ENCODE data around the gene GABRP.

GABRP gene

GRCh38 chr5:170769246-170769645 is 14.3 kb upstream of the GABRP start:
- no peak for DNase-seq (ENCODE audit: insufficient read length, low spot score)
- TF ChIP-seq CTCF (IDR thresholded peaks at IDR 0.05; ENCODE audit: insufficient read depth, missing control alignments), result no peak
- FAIRE-seq, result no peak

DNA sequence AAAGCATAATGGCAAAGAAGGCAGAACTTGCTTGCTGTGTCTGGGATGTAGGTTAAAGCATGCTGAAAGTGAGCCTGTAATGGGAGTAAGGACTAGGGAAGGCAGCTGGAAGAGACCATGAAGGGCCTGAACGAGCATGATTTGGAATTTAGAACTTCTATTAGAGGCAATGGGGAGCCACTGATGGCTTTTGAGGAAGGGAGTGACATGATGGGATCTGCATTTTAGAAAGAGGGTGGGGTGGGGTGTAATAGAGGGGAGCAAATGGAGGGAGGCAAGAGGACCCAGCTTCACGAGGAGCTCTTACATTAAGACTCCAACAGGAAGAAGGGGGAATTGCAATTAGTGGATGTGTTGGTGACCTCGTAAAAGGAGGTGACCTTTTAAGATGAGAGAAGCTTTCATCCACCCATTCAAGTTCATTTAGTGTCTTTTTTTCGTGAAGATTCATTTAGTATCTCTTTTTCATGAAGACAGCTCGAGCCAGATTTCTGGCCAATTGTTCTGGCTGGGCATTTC is 13.6 kb upstream of the GABRP start:
- no peak for TF ChIP-seq CTCF (IDR thresholded peaks at IDR 0.05; ENCODE audit: insufficient read depth, missing control alignments)
- DNase-seq (ENCODE audit: insufficient read length, low spot score), result no peak
- FAIRE-seq, result no peak

DNA sequence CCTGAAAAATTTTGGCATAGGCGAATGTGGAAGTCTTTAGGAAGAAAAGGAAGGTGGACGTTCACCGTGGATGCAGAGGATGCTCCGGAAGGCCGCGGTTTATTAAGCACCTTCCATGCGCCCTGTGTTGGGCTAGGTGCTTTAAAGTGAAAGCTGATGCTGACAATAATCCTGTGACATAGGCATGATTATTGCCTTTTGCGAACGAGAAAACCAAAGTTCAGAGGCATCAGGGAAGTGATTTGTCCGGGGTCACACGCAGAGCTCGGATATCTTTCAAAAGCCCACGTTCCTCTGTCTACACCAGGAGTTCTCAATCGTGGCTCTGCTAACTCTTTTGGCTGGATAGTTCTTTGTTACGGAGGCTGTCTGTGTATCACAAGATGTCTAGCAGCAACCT is 12.0 kb upstream of the GABRP start:
- no peak for FAIRE-seq

GRCh38 chr5:170773024-170773985 is 10.2 kb upstream of the GABRP start:
- DNase-seq (ENCODE audit: insufficient read length, low spot score), result no peak
- no peak for TF ChIP-seq CTCF (IDR thresholded peaks at IDR 0.05; ENCODE audit: insufficient read depth, missing control alignments)
- no peak for FAIRE-seq

More for the DNA sequence above, 12.0 kb upstream of the GABRP start:
- TF ChIP-seq CTCF (IDR thresholded peaks at IDR 0.05; ENCODE audit: insufficient read depth, missing control alignments), result no peak
- DNase-seq (ENCODE audit: insufficient read length, low spot score), result no peak

DNA sequence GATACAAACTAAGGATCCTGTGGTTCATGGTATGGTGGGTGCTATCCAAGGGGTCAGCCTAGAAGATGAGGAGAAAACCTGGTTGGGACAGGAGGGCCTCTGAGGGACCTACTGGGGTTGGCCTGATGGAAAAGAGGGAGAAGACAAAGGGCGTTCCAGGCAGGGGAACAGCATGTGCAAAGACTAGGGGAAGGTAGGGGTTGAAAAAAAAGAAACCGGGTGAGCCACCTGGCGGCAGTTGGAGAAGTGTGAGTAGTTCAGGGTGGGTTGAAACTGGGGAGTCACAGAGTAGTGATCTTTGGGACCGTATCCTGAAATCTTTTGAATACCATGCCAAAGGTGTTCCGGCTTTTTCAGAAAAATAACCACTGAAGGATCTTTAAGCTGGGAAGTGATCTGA is 8.7 kb upstream of the GABRP start:
- FAIRE-seq, result no peak
- no peak for TF ChIP-seq CTCF (IDR thresholded peaks at IDR 0.05; ENCODE audit: insufficient read depth, missing control alignments)
- no peak for DNase-seq (ENCODE audit: insufficient read length, low spot score)

DNA sequence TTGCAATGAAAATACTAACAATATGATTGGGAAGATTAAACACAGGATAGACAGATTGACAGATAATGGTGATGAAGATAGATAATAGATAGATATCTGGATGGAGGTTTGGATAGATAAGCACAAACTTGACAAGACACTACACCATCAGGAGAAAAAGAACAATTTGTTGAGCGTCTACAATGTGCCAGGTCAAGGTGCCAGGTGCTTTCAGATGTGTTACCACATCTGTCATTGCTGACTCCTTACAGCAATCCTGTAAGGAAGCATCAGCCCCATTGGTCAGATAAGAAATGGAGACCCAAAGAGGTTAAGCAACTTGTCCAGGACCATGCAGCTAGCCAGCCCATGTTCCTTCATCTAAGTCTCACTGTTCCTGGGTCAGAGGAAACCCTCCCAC is 1.6 kb upstream of the GABRP start:
- TF ChIP-seq CTCF (IDR thresholded peaks at IDR 0.05; ENCODE audit: insufficient read depth, missing control alignments), result no peak
- DNase-seq (ENCODE audit: insufficient read length, low spot score) (no peak), FAIRE-seq (no peak)

DNA sequence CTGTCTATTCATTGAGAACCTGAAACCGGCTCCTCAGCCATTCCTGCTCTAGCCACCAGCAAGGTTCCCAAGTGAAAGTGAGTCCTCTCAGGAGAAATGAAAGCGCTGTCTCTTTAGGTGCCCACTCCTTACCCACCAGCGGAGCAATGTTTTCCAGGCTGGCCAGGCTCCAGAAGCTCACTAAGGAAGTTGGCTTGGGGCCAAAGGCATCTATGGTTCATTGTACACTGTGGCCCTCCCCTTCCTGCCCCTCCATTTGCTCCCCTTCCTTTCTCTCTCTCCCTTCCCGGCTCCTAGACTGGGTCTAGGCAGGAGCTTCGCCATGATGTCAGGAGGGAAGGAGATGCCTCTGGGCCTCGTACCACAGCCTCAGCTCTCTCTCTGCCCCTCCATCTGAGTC is 1.1 kb upstream of the GABRP start:
- no peak for DNase-seq (ENCODE audit: insufficient read length, low spot score)
- no peak for FAIRE-seq

More for the DNA sequence above, 1.1 kb upstream of the GABRP start:
- TF ChIP-seq CTCF (IDR thresholded peaks at IDR 0.05; ENCODE audit: insufficient read depth, missing control alignments), result no peak
